ENCODE data around the gene ACP3. TPM values are rescaled to one million over a fixed set of nuclear protein-coding genes. Genes with fewer than 3 reads are reported as not detected.

ACP3 gene
- total RNA-seq, 2 donors from 2014 or later = 0.79 to 2.5 TPM

DNA sequence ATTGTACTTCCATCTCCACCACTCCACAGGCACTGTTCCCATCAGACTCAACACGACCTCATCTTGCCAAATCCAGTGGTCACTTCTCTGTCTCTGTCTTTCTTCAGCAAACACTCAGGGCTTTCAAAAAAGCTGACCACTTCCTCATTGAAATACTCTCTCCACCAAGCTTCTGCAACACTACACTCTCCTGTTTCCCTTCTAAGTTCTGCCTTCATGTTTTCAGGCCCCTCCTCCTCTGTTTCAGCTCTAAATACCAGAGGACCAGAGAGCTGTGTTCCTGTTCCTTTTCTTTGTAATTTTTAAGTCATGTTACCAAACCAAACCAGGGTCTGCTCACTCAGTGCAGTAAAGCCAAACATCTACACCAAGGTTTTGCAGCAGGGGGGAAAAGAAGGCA, 33.8 kb upstream of the ACP3 start:
- Histone ChIP-seq H3K4me3 (no peak overlapping the region), H3K27ac (peak overlapping the region; percentile 64 to 89)

DNA sequence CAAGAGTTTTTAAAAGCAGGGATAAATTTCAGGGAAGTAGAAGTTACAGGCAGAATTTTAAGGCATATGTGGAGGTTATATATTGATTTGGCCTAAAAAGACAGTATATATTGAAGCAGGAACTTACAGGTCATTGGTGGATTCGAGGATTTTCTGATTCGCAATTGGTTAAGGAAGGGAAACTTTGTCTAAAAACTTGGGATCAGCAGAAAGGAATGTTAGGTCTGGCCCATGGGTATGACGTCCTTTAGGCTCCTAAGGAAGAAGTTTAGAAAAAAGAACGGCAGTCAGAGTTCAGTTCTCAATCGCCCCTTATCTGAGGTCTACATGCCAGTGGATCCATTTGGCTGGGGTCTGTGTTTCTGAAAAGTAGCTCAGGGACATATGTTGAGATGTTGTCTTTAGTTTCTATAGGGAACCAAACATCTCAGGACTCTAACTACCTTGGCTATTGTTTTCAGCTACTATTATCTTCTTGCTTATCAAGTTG, 33.2 kb upstream of the ACP3 start:
- no peak for DNase-seq (ENCODE audit: low spot score)
- no peak for TF ChIP-seq CTCF (IDR thresholded peaks at IDR 0.05)
- H3K4me1 ChIP-seq = peaks cover 0 to 20% of the 10 kb centered on the region in 2 donors
- H3K9me3 ChIP-seq = no peaks in the 10 kb centered on the region
- H3K27ac ChIP-seq = peak overlapping the region; percentile 64 to 89
- no peaks in the 10 kb centered on the region for H3K27me3 ChIP-seq
- H3K36me3 ChIP-seq = no peaks in the 10 kb centered on the region
- no peak overlapping the region for H3K4me3 ChIP-seq

More for the DNA sequence above, 33.8 kb upstream of the ACP3 start:
- H3K9me3 ChIP-seq = no peaks in the 10 kb centered on the region
- no peaks in the 10 kb centered on the region for H3K36me3 ChIP-seq
- no peak for TF ChIP-seq CTCF (IDR thresholded peaks at IDR 0.05)
- no peak for DNase-seq (ENCODE audit: low spot score)
- H3K27me3 ChIP-seq = no peaks in the 10 kb centered on the region
- H3K4me1 ChIP-seq = peaks cover 0 to 20% of the 10 kb centered on the region in 2 donors

DNA sequence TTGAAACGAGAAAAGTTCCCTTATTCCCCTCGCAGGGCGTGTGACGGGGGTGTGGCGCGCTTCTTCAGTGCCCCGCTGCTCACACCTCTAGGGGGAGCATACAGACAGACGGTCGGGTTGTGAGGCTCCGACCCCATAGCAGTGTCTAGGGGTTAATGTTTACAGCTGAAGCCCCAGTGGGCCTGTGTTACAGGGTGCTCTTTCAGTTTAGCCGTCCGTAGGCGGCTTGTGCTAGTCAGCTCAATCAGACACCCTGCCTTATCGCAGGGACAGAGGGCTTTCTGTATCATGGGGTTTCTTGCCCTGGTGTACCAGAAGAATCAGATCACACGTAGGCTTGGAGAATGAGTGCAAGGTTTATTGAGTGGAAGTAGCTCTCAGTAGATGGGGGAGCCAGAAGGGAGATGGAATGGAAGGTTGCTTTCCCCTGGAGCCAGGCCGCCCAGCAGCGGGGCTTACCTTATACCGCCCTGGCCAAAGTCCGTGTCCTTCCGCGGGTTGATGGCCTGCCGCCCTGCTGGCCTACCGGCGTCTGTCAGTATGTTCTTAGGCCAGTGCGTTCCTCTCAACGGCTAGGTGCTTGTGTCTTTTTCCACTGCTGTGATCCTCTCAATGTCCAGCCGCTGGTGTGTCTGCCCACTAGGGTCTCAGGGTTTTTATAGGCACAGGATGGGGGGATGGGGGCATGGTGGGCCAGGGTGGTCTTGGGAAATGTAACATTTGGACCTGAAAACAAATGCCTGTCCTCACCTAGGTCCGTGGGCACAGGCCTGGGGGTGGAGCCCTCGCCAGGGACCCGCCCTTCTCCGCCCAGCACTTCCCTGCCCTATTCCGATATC, 32.2 kb upstream of the ACP3 start:
- DNase-seq (ENCODE audit: low spot score) = no peak
- Histone ChIP-seq H3K4me3 (no peak overlapping the region), H3K27ac (peak overlapping the region; percentile 64 to 89), H3K27me3 (no peaks in the 10 kb centered on the region), H3K9me3 (no peaks in the 10 kb centered on the region), H3K4me1 (peaks cover 0 to 20% of the 10 kb centered on the region in 2 donors), H3K36me3 (no peaks in the 10 kb centered on the region)
- peak in 1 of 2 donors; percentile 27 for TF ChIP-seq CTCF (IDR thresholded peaks at IDR 0.05)

GRCh38 chr3:132285620-132285945, 31.6 kb upstream of the ACP3 start:
- DNase-seq (ENCODE audit: low spot score) = no peak
- Histone ChIP-seq H3K27ac (peak overlapping the region; percentile 64 to 89), H3K4me1 (peaks cover 0 to 20% of the 10 kb centered on the region in 2 donors), H3K27me3 (no peaks in the 10 kb centered on the region), H3K4me3 (no peak overlapping the region), H3K9me3 (no peaks in the 10 kb centered on the region), H3K36me3 (no peaks in the 10 kb centered on the region)
- no peak for TF ChIP-seq CTCF (IDR thresholded peaks at IDR 0.05)

- no peak overlapping the region for H3K4me3 ChIP-seq
- H3K27me3 ChIP-seq = no peaks in the 10 kb centered on the region
- H3K9me3 ChIP-seq = no peaks in the 10 kb centered on the region
- H3K4me1 ChIP-seq = peaks cover 0 to 20% of the 10 kb centered on the region in 2 donors
- TF ChIP-seq CTCF (IDR thresholded peaks at IDR 0.05) = no peak
- no peak for DNase-seq (ENCODE audit: low spot score)
- H3K36me3 ChIP-seq = no peaks in the 10 kb centered on the region
- H3K27ac ChIP-seq = peak overlapping the region in 1 of 2 donors; percentile 89
These were observed 31.2 kb upstream of the ACP3 start for GRCh38 chr3:132286035-132286434.
